ENCODE measurements around the gene PITPNM1.
A peak's percentile ranks its signal among the peaks of the same experiment; 100 is the strongest.
"Not testable (repeated sequence)": the region's sequence is repeated elsewhere in the genome, so short reads cannot be mapped to it uniquely, and the experiment has no call there.

The PITPNM1 gene

DNA sequence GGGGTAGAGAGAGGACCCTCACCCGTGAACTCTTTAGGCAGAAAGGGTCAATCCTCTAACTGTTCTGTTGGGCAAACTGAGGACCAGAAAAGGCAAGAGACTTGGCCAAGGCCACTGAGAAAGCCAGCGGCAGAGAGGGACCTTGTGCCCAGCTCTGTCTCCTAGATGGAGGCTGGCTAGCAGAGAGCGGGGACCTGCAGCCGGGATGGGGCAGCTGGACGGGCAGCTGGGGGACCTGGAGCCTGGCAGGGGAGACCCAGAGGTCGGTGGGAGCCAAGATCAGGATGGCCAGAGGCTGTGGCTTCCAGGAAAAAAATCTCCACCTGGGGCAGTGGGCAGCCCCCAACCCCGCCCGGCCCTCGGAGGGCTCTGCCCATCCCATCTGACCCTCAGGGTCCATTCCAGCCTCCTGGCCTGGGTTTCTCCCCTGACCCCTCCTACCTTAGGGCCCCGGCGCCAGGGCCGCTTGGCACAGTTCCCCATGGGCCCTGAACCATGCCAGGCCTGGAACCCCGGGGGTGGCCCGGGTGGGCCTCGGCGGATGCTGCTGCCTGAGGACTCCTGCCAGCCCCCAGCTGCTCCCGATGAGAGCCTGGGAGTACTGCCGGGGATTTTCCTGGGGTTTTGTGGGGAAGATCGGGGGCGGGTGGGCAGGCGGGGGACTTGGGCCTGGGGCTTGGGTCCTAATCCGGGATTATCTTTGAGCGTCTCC, 17.8 kb upstream of the PITPNM1 start, which contains the start of gene CABP2:
Gene CABP2 (minus strand): TSS at position 603 of the 712 bp plus-strand sequence. CDS start 120 bp downstream, at position 483.
- DNase-seq = no peak

DNA sequence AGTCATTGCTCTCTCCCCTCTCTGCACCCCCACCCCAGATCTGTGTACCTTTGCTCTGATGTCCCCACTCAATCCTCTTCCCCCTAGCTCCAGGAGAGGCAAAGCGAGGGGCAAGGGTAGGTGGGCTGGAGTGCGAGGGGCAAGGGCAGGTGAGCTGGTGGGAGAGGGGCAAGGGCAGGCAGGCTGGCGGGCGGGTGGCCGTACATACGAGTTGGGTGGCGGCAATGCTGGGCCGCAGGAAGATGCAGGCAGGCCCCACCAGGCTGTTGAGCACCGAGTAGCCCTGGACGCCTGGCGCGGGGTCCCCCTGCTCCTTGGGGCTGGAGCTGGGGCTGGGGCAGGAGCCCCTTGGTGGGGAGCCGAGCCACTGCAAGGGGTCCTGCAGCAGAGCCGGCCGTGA, 17.2 kb upstream of the PITPNM1 start:
- no peak for DNase-seq

GRCh38 chr11:67521924-67522323, 16.8 kb upstream of the PITPNM1 start:
- DNase-seq = no peak

DNA sequence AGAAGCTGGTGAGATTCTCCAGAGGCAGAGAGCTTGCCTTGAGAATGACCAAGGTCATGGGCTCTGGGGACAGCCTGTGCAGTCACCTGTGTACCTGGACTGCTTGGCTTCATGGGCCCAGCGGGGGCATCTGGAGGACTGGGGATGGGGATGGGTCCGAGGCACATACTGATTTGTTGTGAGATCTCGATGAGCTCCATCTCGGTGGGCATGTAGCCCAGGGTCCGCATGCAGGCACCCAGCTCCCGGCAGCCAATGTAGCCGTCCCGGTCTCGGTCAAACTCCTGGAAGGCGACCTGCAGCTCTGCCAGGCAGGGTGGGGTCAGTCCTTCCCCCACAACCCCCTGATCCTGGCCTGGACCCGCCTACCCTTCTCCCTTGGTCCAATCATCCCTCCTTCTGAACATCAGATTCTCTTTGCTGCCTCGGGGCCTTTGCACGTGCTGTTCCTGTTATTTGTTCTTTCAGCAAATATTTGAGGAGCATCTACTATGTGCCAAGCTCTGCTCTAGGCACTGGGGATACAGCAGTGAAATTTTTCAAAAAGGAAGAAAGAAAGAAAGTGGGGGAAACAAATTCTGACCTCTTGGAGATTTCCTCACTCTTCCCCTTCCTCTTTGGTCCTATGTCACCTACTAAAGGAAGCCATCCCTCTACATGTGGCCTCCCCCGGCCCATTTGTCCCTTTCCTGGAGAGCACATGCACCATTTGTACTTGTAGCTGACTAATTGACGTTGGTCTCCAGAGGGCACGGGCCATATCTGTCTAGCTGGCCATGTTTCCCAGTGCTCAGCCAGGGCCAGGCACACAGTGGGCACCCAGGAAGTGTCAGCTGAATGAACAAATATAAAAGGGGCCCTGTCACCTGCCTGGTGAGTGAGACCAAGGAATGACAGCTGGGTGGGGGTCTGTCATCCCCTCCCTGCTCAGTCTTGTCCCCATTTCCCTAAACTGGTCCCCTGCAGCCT, 16.0 kb upstream of the PITPNM1 start:
- DNase-seq = no peak

- no peak for DNase-seq
Observed at GRCh38 chr11:67519726-67520125, 14.6 kb upstream of the PITPNM1 start.

DNA sequence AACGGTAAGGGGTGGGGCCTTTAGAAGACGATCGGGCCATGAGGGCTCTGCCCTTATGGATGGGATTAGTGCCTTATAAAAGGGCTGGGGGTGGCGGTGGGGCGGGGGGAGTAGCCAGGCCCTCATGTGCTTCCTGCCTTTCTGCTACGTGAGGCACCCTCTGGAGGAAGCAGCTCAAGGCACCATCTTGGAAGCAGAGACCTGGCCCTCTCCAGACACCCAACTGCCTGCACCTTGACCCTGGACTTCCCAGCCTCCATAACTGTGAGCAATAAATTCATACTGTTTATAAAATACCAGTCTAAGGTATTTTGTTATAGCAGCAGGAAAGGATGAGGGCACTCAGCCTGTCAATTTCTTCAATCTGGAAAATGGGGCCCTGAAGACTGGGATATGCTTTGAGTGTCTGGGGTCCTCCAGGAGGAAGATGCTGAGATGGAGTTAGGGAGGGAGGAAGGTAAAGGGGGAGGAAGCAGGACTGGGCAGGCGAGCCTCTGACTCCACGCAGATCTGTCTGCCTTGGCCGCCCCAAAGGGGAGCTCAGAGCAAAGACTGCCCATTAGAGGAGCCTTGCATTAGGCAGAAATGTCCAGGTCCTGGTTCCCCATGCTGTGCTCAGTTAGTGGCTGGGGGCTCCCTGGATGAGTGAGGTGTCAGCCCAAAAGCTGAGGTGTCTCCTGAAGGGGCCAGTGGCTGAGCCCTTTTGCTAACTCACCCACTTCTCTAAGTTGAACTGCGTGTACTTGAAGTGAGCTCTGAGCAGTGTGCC, 12.8 kb upstream of the PITPNM1 start:
- DNase-seq = no peak

- DNase-seq = no peak
Observed at GRCh38 chr11:67516806-67517205, 11.6 kb upstream of the PITPNM1 start.

DNA sequence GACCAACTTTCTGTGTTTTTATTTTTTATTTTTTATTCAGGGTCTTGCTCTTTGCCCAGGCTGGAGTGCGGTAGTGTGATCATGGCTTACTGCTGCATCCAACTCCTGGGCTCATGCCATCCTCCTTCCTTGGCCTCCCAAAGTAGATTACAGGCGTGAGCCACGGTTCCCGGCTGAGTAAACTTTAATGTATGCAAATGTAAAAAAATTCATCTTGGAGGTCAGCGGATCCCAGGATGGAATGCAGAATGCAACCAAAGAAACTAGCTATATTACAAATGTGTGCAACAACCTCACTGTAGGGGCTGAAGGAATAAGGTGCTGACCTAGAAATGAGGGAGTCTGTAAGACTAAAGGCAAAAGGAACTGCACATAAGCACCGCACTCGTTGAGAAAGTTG, 9.0 kb upstream of the PITPNM1 start:
- no peak for DNase-seq

DNA sequence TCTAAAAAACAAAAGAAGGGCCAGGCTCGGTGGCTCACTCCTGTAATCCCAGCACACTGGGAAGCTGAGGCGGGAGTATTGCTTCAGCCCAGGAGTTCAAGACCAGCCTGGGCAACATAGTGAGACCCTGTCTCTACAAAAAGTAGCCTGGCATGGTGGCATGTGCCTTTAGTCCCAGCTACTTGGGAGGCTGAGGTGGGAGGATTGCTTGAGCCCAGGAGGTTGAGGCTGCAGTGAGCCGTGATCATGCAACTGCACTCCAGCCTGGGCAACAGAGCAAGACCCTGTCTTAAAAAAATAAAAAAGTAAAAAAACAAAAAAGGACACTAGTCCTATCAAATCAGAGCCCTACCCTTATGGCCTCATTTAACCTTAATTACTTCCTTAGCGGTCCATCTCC, 6.4 kb upstream of the PITPNM1 start:
- not testable (repeated sequence) for DNase-seq

- no peak for DNase-seq
Observed at GRCh38 chr11:67510023-67510345, 4.8 kb upstream of the PITPNM1 start.

GRCh38 chr11:67508486-67509121, 3.4 kb upstream of the PITPNM1 start:
- DNase-seq = peak; percentile 96

GRCh38 chr11:67507864-67508485, 2.8 kb upstream of the PITPNM1 start, which contains the start of gene CDK2AP2:
Gene CDK2AP2 (minus strand): TSS chr11:67508162. CDS start chr11:67508082, 80 bp downstream.
- peak; percentile 99 for DNase-seq

GRCh38 chr11:67507242-67507863, 2.2 kb upstream of the PITPNM1 start:
- DNase-seq = no peak

DNA sequence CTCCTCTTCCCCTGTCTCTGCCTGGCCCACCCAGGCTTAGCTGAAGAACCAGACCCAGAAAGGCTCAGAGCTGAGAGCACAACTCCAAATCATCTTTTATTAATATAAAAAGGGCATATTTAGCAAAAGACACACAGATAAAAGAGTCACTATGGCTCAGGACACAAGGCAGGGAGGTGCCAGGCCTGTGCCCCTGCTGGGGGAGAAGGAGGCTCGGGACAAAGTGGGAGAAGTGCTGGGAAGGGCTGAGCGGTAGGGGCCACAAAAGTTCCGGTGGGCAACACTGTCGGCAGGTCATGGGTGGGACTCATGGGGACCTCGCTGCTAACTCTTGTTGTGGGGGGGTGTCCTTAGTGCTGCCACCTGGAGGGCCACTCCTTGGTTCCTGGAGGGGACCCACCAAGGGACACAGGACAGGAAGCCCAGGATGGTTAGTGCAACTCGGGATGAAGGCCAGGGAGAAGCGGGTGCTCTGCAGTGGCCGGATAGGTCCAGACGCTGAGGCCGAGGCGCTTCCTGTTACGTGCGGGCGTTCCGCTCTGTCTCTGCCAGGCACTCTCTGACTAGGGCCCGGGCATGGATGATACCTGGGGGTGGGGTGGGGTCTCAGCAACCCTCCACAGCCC, 1.4 kb upstream of the PITPNM1 start:
- no peak for DNase-seq

- DNase-seq = peak; percentile 92
Observed at GRCh38 chr11:67505605-67506396, 638 bp upstream of the PITPNM1 start.

- peak; percentile 71 for DNase-seq
Observed at GRCh38 chr11:67504005-67504949, 886 bp downstream of the PITPNM1 start.

DNA sequence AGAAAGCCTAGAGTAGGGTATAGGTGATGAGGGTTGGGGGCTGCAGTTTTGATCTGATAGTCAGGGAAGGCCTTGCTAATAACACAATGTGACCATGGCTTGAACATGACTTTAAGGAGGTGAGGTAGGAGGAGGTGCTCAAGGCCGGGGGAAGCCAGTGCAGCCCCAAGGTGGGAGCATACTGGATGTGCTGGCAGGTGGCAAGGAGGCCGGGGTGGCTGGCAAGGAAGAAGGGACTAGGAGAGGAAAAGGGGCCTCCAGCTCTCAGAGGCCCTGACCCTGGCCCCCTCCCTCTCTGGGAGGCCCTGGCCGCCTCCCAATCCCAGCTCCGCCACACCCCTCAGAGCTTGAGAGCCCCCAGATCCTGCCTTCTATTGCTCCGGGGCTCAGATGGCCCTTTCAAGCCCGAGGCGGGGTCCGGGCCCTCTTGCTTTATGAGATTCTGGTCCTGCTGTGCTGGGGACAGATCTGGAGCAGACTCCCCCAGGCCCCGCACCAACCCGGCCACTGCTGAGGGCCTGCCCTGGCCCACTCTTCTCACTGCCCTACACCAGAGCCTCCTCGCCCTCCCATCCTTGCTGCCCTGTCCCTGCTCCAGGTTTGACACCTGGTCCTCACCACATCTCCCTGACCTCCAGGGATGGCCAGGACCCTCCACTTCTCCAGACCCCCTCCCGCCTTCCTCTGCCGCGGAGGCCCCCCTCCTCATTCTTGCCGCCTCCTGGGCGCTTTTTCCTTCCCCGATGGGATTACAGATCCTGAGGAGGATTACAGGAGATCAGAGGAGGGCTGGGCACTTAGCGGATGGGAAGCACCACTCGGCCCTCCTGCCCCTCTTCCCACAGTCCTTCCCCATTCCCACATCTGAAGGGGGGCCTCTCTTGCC, 1.8 kb downstream of the PITPNM1 start:
- DNase-seq = no peak
